GM19099 (cell line): ENCODE results near the gene TXNDC5.

Experiments
- POLR2A ChIP-seq: IDR thresholded peaks from 3 replicates; pipeline ENCODE4 v1.6.1; 2011; ENCODE audit warnings: low read depth; ENCODE audit not compliant: insufficient read length; ENCODE audit errors: extremely low read depth

TXNDC5 gene

DNA sequence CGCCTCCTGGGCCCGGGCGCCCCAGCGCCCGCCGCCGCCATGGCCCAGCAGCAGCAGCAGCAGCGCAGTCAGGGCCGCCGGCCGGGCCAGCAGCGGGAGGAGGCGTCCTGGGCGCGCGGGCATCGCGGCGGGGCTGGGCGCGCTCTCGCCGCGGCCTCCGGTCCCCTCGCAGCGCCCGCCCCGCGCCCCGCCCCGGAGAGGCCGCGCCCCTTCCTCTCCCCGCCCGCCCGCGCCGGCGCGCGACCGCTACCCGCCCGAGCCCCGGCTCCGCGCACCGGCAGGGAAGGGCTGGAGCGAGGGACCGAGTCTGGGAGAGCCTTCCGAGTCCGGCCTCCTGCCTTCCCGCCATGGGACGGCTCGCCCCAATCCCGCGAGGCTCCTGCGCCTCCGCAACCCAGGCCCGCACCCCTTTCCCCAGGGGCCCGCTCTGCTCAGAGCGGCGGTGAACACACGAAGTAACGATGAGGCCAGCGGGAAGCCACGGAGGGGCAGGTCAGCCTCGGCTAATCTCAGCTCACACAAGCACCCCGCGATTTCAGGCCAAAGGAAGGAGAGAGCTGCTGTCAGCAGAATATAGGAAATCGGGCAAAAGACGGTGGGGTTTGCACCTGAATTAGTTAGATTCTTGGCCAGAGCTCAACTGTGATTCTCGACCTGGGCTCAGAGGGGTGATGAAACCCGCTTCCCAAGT, at the start of gene TXNDC5:
TXNDC5 (minus strand) TSS at position 135 of the 691 bp plus-strand sequence; CDS start at position 123, 12 bp downstream.
- TF ChIP-seq POLR2A: peak; percentile 79

DNA sequence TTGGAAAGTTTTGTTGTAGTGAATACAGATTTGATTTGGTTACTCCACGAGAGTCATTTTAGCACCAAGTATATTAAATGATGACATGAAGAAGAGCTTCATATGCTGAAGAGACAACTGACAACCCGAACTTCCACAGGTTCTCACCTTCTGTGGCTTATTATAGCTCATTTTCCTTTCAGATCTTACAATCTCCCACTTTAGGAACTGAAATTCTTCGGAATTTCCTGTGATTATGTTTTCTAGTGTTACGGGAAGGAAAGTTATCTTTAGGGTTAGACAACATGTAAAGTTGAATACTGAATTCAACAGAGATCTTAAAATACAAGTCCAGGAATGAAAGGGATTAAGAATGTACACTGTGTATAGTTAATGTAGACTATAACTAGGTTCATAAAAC, 49.6 kb upstream of the TXNDC5 start:
- TF ChIP-seq POLR2A: no peak

DNA sequence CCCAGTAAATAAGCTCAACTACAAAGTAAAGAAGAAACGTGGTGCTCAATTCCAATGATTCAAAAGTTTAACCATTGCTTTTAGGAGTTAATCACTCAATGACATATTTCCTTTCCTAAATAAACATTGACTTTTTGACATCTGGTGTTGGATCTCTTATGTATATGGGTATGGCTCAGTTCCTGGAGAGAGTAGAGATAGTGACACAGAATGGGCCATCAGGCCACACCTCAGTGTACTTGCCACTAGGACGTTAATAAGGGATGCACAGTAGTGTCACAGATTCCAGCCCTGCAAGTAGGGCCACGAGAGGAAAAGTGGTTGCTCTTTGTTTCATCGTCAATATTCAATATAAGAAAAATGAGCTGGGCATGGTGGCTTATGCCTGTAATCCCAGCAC, 48.9 kb upstream of the TXNDC5 start:
- no peak for TF ChIP-seq POLR2A

DNA sequence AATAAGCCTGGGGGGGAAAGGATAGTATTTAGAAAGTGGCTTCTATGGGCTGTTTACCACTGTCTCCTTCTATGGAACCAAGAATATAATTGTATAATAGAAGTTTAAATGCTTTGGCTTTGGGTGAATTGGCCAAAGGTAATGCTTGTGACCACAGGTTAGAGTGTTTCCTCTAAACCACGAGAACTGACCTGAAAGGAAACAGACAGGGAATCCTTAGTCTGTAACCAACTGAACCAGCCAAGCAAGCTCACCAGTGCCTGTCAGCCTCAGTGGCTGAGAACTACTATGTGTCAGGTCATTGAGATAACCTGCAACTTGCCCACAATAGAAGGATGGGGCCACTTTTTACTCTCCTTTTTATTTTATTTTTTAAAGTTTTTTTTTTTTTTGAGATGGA, 47.9 kb upstream of the TXNDC5 start:
- no peak for TF ChIP-seq POLR2A

DNA sequence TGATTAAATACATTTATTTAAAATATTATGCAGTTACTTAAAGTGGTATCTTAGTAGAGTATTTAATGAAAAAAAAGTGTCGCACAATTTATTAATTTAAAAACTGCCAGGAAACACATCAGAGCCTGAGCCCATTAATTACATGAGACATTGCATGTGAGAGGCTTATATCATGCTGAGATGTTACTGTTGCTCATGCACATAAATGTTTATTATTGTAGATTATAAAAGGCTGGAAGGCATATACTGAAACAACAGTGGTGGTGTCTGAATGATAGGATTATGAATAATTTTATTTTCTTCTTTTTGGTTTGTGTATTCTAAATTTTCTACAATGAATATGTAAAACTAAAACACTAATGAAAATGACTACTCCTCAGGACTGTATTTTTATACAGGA, 45.7 kb upstream of the TXNDC5 start:
- no peak for TF ChIP-seq POLR2A

DNA sequence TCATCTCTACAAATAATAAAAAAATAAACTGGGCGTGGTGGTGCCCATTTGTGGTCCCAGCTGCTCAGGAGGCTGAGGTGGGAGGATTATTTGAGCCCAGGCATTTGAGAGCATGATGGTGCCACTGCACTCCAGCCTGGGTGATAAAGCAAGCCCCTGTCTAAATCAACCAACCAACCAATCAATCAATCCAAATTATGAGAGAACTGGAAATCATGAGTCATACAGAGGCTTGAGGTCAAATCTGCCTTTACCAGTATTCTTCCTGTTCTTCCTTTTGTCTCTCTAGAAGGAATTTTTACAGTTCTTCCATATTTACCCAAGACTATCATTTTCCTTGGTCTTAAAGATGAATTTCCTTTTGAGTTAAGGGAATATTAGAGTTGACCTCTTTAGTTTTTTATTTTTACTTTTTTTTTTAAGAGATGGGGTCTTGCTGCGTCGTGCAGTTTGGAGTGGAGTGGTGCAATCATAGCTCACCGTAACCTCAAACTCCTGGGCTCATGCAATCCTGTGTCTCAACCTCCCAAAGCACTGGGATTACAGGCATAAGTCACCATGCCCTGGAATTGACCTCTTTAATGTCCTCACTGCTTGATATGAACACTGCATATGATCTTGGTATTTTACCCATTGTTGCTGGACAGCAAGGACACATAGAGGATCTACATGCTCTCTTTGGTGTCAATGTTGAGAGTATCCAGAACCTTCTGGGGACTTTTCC, 44.1 kb upstream of the TXNDC5 start:
- TF ChIP-seq POLR2A: no peak

DNA sequence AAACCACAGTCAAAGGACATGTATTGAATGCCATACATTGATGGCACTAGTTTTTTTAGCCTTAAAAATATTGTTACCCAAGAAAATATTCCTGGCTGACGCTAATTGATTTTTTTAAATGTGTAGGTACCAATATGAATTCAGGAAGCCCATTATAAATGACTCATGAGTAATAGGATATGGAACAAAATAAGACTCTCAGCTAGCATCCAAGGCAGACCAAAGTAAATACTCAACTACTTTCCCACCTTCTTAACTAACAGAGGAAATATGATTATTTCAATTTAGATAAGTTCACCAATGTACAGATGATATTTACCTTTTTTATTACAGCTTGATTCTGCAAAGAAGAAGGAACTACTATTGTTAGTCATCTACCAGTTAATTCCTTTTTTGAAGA, 43.2 kb upstream of the TXNDC5 start:
- TF ChIP-seq POLR2A: no peak

DNA sequence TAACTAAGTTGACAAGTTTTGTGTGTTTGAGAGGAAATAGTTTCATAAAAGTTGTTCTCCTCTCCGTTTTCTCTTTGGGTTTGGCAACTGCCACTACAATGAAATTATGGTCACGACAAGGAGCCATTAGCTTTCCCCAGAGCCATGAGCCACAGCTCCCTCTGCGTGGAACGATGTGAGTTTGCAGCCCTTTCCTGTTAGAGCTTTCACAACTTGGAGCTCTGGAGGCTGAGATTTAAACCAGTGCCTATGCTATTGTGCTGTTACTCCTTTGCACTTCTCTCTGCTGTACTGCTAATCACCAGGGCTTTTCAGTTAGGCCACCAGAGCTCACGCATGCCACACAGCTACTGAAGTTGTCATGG, 29.3 kb upstream of the TXNDC5 start:
- TF ChIP-seq POLR2A: no peak

DNA sequence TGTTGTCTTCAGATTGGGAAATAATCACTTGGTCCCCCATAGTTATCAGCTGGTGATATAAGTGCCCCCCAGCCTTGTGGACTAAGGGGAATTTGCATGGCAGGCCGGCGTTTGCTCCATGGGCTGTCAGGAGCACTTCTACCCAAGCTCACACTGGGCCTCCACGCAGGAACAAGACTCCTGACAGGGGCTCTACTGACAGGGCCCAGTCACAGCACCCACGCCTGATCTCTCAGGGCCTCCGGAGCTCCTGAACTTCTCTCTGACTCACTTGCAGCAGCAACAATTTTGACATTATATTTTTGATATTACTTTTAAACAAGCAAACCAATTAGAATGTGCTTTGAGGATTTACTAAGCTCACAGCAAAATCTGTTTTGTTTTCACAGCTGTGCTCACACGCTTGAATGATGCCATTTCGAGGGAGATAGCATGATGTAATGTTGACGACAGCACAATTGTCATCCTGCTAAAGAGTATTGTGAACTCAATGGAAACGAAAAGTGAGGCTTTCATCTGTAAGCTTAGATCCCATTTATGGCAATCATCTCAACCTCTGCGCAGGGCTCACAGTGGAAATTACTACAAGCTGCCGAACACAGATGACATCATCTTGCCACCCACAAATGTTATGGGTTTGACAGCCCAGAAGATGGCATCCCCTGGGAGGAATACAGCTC, 28.7 kb upstream of the TXNDC5 start:
- TF ChIP-seq POLR2A: no peak

DNA sequence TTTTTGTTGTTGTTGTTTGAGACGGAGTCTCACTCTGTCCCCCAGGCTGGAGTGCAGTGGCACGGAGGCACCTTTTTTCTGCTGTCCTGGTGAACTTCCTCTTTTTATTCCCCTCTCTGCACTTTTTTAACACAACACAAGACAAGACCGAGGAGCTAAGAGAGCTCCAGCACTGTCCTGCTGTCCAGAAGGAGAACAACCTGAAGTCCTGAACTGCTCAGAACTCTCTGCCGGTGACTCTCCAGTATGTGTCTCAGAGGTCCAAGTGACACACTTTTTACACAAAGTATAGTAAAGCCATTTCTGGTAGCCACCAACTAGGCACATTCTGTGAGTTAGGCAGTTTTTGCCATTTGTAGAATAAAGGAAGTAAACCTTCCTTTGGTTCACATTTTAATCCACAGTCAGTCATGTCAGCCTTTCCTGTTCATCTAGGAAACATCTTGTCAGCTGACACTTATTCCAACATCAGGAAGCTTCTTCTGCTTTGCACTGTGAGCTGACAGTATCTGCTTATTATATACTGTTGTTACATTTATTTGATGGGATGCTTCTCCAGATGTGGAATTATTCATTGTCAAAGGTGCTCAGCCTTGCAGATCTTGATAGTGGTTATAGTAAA, 28.1 kb upstream of the TXNDC5 start:
- no peak for TF ChIP-seq POLR2A

DNA sequence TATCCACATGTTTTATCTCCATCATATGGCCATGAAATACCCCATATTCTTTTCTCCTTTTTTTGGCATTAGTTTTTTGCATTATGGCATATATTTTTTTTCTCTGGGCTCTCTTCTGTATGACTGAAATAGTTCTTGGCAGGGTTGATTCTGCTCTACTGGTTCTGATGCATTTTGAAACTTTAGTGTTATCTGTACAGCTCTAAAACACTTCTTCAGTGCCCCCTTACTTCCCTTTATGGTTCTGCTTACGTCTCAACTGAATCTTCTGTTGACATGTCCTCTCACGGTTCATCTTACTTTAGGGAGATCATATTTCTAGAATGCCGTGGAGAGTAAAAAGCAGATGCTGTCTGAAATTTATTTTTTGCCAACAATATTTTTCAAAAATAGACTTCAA, 23.2 kb upstream of the TXNDC5 start:
- no peak for TF ChIP-seq POLR2A

DNA sequence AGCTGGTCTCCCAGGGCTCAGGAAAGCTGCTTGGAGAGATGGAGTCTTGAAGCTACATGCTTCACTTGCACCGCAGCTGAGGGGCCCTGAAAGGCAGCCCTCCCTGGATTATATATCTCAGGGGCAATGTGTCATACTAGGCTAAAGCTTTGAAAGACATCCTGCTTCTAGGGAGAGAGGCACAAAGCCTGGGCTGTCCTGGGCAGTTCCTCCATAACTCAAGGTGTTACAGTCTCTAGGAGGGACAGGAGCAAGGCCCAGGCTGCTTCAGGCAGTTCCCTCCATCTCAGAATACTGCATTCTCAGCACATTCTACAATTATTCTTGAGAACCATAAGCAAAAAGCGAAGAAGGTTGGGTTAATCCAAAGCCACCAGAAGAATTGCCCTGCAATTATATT, 22.0 kb upstream of the TXNDC5 start:
- TF ChIP-seq POLR2A: no peak

DNA sequence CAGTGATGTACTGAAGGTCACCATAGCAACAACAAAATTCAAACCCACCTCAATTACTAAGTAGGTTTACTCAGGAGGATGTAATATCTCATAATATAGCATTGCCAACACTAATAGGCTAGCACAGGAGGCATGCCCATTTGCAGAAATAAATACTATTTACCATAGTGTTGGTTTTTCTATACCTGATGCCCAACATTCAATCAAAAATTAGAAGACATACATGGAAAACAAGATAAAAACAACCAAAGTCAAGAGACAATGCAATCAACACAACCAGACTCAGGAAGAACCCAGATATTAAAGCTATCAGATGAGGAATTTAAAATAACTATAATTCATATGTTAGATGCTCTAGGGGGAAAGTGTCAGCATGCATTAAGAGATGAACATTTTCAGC, 14.3 kb upstream of the TXNDC5 start:
- no peak for TF ChIP-seq POLR2A

DNA sequence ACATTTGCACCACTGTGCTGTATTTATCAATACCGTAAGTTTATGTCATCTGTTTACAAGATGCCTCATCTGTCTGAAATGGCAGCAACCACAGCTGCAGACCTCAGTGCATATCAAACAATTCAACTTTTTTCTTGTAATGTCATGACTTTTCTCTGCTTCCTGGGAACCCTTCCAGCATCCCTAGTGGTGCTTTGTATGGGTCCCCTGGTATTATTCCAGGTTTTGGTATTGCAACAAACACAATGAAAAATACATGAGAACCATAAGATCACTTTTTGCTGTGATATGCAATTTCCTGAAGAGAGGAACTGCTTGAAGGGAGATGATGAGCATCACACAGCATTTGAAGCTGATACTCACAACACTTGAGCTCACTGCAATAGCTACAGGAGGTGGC, 12.0 kb upstream of the TXNDC5 start:
- no peak for TF ChIP-seq POLR2A

DNA sequence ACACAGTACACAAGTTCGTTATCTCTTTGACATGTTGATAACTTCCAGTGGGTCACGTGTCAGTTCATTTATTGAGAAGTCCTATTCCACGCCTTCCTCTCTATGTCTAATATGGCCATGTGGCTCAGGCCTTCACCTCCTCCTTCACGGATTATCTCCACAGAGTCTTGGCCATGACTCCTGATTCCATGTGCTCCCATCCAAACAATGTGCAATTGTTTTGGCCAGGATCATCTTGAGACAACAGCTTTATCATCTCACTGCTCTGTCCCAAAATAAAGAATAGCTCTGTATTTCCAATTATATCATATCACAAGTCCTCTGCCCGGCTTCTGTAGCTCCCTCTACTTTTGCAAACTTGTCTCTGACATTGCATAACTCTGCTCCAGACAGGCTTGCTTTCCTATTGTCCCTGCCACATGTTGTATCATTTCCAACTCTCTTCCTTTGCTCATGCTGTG, 11.1 kb upstream of the TXNDC5 start:
- no peak for TF ChIP-seq POLR2A

DNA sequence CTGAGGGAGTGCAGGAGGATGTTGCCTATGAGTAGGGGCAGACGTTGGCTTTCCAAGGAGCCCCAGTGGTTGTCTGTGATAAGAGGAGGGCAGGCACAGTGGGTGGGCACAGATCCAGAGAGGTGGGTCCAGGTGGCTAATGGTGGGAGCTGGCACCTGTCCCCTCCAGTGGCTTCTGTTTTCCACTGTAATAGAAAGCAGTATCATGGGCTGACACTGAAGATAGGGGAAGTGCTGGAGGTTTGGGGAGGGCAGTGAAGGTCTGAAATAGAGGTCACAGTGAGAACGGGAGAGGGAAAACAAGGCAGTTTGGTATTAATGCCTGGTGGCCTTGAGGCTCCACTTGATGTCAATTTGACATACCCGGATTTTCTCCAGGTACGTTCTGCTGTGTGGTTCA, 10.5 kb upstream of the TXNDC5 start:
- TF ChIP-seq POLR2A: no peak

DNA sequence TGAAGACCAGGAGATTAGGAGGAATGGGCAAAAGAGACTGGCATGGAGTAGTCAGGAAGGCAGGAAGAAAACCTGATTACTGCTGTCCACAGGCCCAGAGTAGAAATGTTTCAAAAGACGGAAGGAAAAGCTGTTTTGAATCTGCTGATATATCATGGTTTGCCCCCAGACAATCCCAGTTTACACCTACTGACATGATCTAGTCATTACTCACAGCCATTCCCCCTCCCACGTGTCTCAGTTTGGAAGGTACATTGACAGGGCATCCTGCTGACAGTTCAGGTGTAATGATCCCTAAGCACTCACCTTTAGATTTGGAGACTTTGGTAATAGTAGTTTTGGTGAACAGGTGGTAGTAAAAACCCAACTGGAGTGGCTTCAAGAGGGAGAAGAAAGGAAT, 9.8 kb upstream of the TXNDC5 start:
- no peak for TF ChIP-seq POLR2A
